ENCODE results near the gene MAB21L3. TPM values are rescaled to one million over a fixed set of nuclear protein-coding genes. Genes with fewer than 3 reads are reported as not detected.

The MAB21L3 gene
- total RNA-seq, 1 experiment from 2014 or later: 0.21 TPM

- no TSS peak for BruUV-seq (replicated peaks)
- intact Hi-C loops (cut with micrococcal nuclease; ENCODE audit: unreplicated experiment): no loop called here
- Mint-ChIP-seq H3K36me3 (ENCODE audit: insufficient read depth, unreplicated experiment) (no peaks in the 10 kb centered on the region), H3K27me3 (ENCODE audit: unreplicated experiment) (no peaks in the 10 kb centered on the region), H3K4me1 (ENCODE audit: low read depth, unreplicated experiment) (peaks cover 11% of the 10 kb centered on the region), H3K4me3 (ENCODE audit: low read depth, unreplicated experiment) (no peak overlapping the region), H3K27ac (ENCODE audit: unreplicated experiment) (no peak overlapping the region), H3K9me3 (ENCODE audit: low read depth, unreplicated experiment) (no peaks in the 10 kb centered on the region)
- CTCF ChIA-PET: interaction anchor here (0.8 to 1.3 kb wide), 3 partner anchors 13 to 28 kb away, joined by 3 to 5 read pairs (median 5); no protein-coding TSS in a partner anchor
- peak; percentile 37 for DNase-seq
- no peak for TF ChIP-seq CTCF (IDR thresholded peaks at IDR 0.05; ENCODE audit: unreplicated experiment)
These were observed 12.0 kb downstream of the MAB21L3 start for GRCh38 chr1:116122955-116123757.

- peaks cover 11% of the 10 kb centered on the region for H3K4me1 Mint-ChIP-seq (ENCODE audit: low read depth, unreplicated experiment)
- H3K9me3 Mint-ChIP-seq (ENCODE audit: low read depth, unreplicated experiment): no peaks in the 10 kb centered on the region
- CTCF ChIA-PET: interaction anchor here (1.3 kb wide), 1 partner anchor 27 kb away, joined by 5 read pairs; no protein-coding TSS in a partner anchor
- DNase-seq: no peak
- intact Hi-C loops (cut with micrococcal nuclease; ENCODE audit: unreplicated experiment): no loop called here
- H3K27me3 Mint-ChIP-seq (ENCODE audit: unreplicated experiment): peaks cover 3% of the 10 kb centered on the region
- H3K27ac Mint-ChIP-seq (ENCODE audit: unreplicated experiment): no peak overlapping the region
- no peak for TF ChIP-seq CTCF (IDR thresholded peaks at IDR 0.05; ENCODE audit: unreplicated experiment)
- no peak overlapping the region for H3K4me3 Mint-ChIP-seq (ENCODE audit: low read depth, unreplicated experiment)
- H3K36me3 Mint-ChIP-seq (ENCODE audit: insufficient read depth, unreplicated experiment): no peaks in the 10 kb centered on the region
- no TSS peak for BruUV-seq (replicated peaks)
These were observed 12.8 kb downstream of the MAB21L3 start for GRCh38 chr1:116123837-116124533.

- Mint-ChIP-seq H3K27me3 (ENCODE audit: unreplicated experiment) (peaks cover 13% of the 10 kb centered on the region), H3K9me3 (ENCODE audit: low read depth, unreplicated experiment) (peaks cover 3% of the 10 kb centered on the region), H3K4me1 (ENCODE audit: low read depth, unreplicated experiment) (peaks cover 11% of the 10 kb centered on the region), H3K36me3 (ENCODE audit: insufficient read depth, unreplicated experiment) (peaks cover 5% of the 10 kb centered on the region), H3K4me3 (ENCODE audit: low read depth, unreplicated experiment) (no peak overlapping the region), H3K27ac (ENCODE audit: unreplicated experiment) (no peak overlapping the region)
- no peak for TF ChIP-seq CTCF (IDR thresholded peaks at IDR 0.05; ENCODE audit: unreplicated experiment)
- CTCF ChIA-PET: no interaction called here
- no peak for DNase-seq
- BruUV-seq (replicated peaks): no TSS peak
- intact Hi-C loops (cut with micrococcal nuclease; ENCODE audit: unreplicated experiment): no loop called here
These were observed 14.6 kb downstream of the MAB21L3 start for GRCh38 chr1:116125758-116126157.

- Mint-ChIP-seq H3K4me1 (ENCODE audit: low read depth, unreplicated experiment) (peaks cover 11% of the 10 kb centered on the region), H3K27ac (ENCODE audit: unreplicated experiment) (no peak overlapping the region), H3K27me3 (ENCODE audit: unreplicated experiment) (peaks cover 13% of the 10 kb centered on the region), H3K36me3 (ENCODE audit: insufficient read depth, unreplicated experiment) (peaks cover 5% of the 10 kb centered on the region), H3K9me3 (ENCODE audit: low read depth, unreplicated experiment) (peaks cover 3% of the 10 kb centered on the region), H3K4me3 (ENCODE audit: low read depth, unreplicated experiment) (no peak overlapping the region)
- CTCF ChIA-PET: no interaction called here
- DNase-seq: no peak
- no TSS peak for BruUV-seq (replicated peaks)
- intact Hi-C loops (cut with micrococcal nuclease; ENCODE audit: unreplicated experiment): no loop called here
- TF ChIP-seq CTCF (IDR thresholded peaks at IDR 0.05; ENCODE audit: unreplicated experiment): no peak
These were observed 15.1 kb downstream of the MAB21L3 start for GRCh38 chr1:116126281-116126680.

All from Calu3 (cell line).